IPS-20b (cell line): ENCODE data around the gene KIF25.
"Not testable (repeated sequence)": the region's sequence is repeated elsewhere in the genome, so short reads cannot be mapped to it uniquely, and the experiment has no call there.

Experiments used
- H3K27ac ChIP-seq: one replicate; pipeline ENCODE4 v1.5.1; 2013; ENCODE audit warnings: low read length
- H3K27me3 ChIP-seq: 2 replicates; pipeline ENCODE4 v1.6.1; 2013; ENCODE audit warnings: mild to moderate bottlenecking, low read length, inconsistent platforms; ENCODE audit not compliant: insufficient read depth
- H3K36me3 ChIP-seq: 2 replicates; pipeline ENCODE4 v1.6.1; 2013; ENCODE audit warnings: low read depth, mild to moderate bottlenecking, inconsistent platforms, low read length, moderate library complexity; ENCODE audit not compliant: insufficient read depth
- H3K4me1 ChIP-seq: 2 replicates; pipeline ENCODE4 v1.6.1; 2013; ENCODE audit warnings: mild to moderate bottlenecking, control low read depth, inconsistent platforms, low read length, moderate library complexity; ENCODE audit not compliant: insufficient read depth
- H3K4me3 ChIP-seq: 2 replicates; pipeline ENCODE4 v1.5.1; 2013; ENCODE audit warnings: mild to moderate bottlenecking, low read length, inconsistent platforms
- H3K9ac ChIP-seq: 2 replicates; pipeline ENCODE4 v1.6.1; 2013; ENCODE audit warnings: low read depth, mild to moderate bottlenecking, inconsistent platforms, low read length, moderate library complexity
- H3K9me3 ChIP-seq: 2 replicates; pipeline ENCODE4 v1.6.1; 2013; ENCODE audit warnings: mild to moderate bottlenecking, low read depth, low read length, inconsistent platforms; ENCODE audit not compliant: insufficient read depth

The KIF25 gene

GRCh38 chr6:168001514-168001913 lies 4.0 kb downstream of the KIF25 start:
- not testable (repeated sequence) for H3K36me3 ChIP-seq

GRCh38 chr6:168002804-168003203 lies 5.3 kb downstream of the KIF25 start:
- Histone ChIP-seq H3K27ac (no peak overlapping the region), H3K4me1 (no peaks in the 10 kb centered on the region), H3K36me3 (no peaks in the 10 kb centered on the region), H3K9me3 (no peaks in the 10 kb centered on the region), H3K4me3 (no peak overlapping the region), H3K27me3 (no peaks in the 10 kb centered on the region), H3K9ac (no peak overlapping the region)

More at GRCh38 chr6:168001514-168001913, 4.0 kb downstream of the KIF25 start:
- not testable (repeated sequence) for H3K27ac ChIP-seq, H3K4me3 ChIP-seq, H3K9ac ChIP-seq, H3K9me3 ChIP-seq, H3K4me1 ChIP-seq, H3K27me3 ChIP-seq

- H3K9ac ChIP-seq: no peak overlapping the region
- no peaks in the 10 kb centered on the region for H3K4me1 ChIP-seq
- no peaks in the 10 kb centered on the region for H3K36me3 ChIP-seq
- no peaks in the 10 kb centered on the region for H3K27me3 ChIP-seq
- no peak overlapping the region for H3K27ac ChIP-seq
- no peaks in the 10 kb centered on the region for H3K9me3 ChIP-seq
- H3K4me3 ChIP-seq: no peak overlapping the region
These were observed 6.6 kb downstream of the KIF25 start for GRCh38 chr6:168004023-168004422.

- H3K27ac ChIP-seq: no peak overlapping the region
These were observed 7.5 kb downstream of the KIF25 start for GRCh38 chr6:168004945-168005344.

GRCh38 chr6:168005796-168006195 lies 8.3 kb downstream of the KIF25 start:
- H3K9me3 ChIP-seq: peaks cover 5% of the 10 kb centered on the region
- H3K27me3 ChIP-seq: no peaks in the 10 kb centered on the region
- no peaks in the 10 kb centered on the region for H3K4me1 ChIP-seq
- no peak overlapping the region for H3K4me3 ChIP-seq
- H3K9ac ChIP-seq: no peak overlapping the region
- H3K36me3 ChIP-seq: no peaks in the 10 kb centered on the region
- H3K27ac ChIP-seq: no peak overlapping the region

More at GRCh38 chr6:168004945-168005344, 7.5 kb downstream of the KIF25 start:
- Histone ChIP-seq H3K4me3 (no peak overlapping the region), H3K4me1 (no peaks in the 10 kb centered on the region), H3K27me3 (no peaks in the 10 kb centered on the region), H3K9ac (no peak overlapping the region), H3K9me3 (no peaks in the 10 kb centered on the region), H3K36me3 (no peaks in the 10 kb centered on the region)

- Histone ChIP-seq H3K27me3 (no peaks in the 10 kb centered on the region), H3K9me3 (peaks cover 14% of the 10 kb centered on the region), H3K4me3 (no peak overlapping the region), H3K27ac (no peak overlapping the region), H3K9ac (no peak overlapping the region), H3K36me3 (no peaks in the 10 kb centered on the region), H3K4me1 (no peaks in the 10 kb centered on the region)
These were observed 10.3 kb downstream of the KIF25 start for GRCh38 chr6:168007592-168008338.

GRCh38 chr6:168009331-168009730 lies 11.9 kb downstream of the KIF25 start:
- no peaks in the 10 kb centered on the region for H3K36me3 ChIP-seq
- no peak overlapping the region for H3K9ac ChIP-seq
- no peak overlapping the region for H3K27ac ChIP-seq
- no peaks in the 10 kb centered on the region for H3K27me3 ChIP-seq
- no peak overlapping the region for H3K4me3 ChIP-seq
- H3K9me3 ChIP-seq: peaks cover 14% of the 10 kb centered on the region
- H3K4me1 ChIP-seq: no peaks in the 10 kb centered on the region

GRCh38 chr6:168011291-168011690 lies 13.8 kb downstream of the KIF25 start:
- H3K36me3 ChIP-seq: no peaks in the 10 kb centered on the region
- H3K9ac ChIP-seq: no peak overlapping the region
- H3K27ac ChIP-seq: no peak overlapping the region
- H3K9me3 ChIP-seq: peaks cover 14% of the 10 kb centered on the region
- no peaks in the 10 kb centered on the region for H3K27me3 ChIP-seq
- no peaks in the 10 kb centered on the region for H3K4me1 ChIP-seq
- no peak overlapping the region for H3K4me3 ChIP-seq

- peaks cover 3% of the 10 kb centered on the region; the same call in 1 of the 2 replicates for H3K4me1 ChIP-seq
- H3K27me3 ChIP-seq: no peaks in the 10 kb centered on the region
- peaks cover 14% of the 10 kb centered on the region for H3K9me3 ChIP-seq
- no peak overlapping the region for H3K27ac ChIP-seq
- H3K9ac ChIP-seq: no peak overlapping the region
- no peaks in the 10 kb centered on the region for H3K36me3 ChIP-seq
- H3K4me3 ChIP-seq: no peak overlapping the region
These were observed 15.2 kb downstream of the KIF25 start for GRCh38 chr6:168012431-168013249.

GRCh38 chr6:168013250-168013915 lies 15.9 kb downstream of the KIF25 start:
- H3K9me3 ChIP-seq: peaks cover 14% of the 10 kb centered on the region
- no peaks in the 10 kb centered on the region for H3K36me3 ChIP-seq
- H3K4me3 ChIP-seq: no peak overlapping the region
- peaks cover 3% of the 10 kb centered on the region; the same call in 1 of the 2 replicates for H3K4me1 ChIP-seq
- H3K27ac ChIP-seq: no peak overlapping the region
- H3K27me3 ChIP-seq: no peaks in the 10 kb centered on the region
- no peak overlapping the region for H3K9ac ChIP-seq

- Histone ChIP-seq H3K27me3 (no peaks in the 10 kb centered on the region), H3K9ac (no peak overlapping the region), H3K4me1 (peaks cover 3% of the 10 kb centered on the region; the same call in 1 of the 2 replicates), H3K27ac (no peak overlapping the region), H3K36me3 (no peaks in the 10 kb centered on the region), H3K4me3 (no peak overlapping the region), H3K9me3 (peaks cover 14% of the 10 kb centered on the region)
These were observed 17.0 kb downstream of the KIF25 start for GRCh38 chr6:168014428-168014827.
